H9 (cell line): ENCODE results near the gene IL6R. TPM values are rescaled to one million over a fixed set of nuclear protein-coding genes. Genes with fewer than 3 reads are reported as not detected.

Source experiments
- DNase-seq: peaks from one replicate; pipeline ENCODE4 v3.0.0-alpha.2; 2017
- H2AFZ ChIP-seq: one replicate; pipeline ENCODE4 v1.6.1; 2013; ENCODE audit warnings: mild to moderate bottlenecking, low read length, control low read depth, moderate library complexity
- H2AK5ac ChIP-seq: 2 replicates; pipeline ENCODE4 v1.6.1; 2013; ENCODE audit warnings: low read length, control low read depth, mixed read lengths; ENCODE audit not compliant: insufficient read length
- H2BK120ac ChIP-seq: one replicate; pipeline ENCODE4 v1.6.1; 2013; ENCODE audit warnings: low read depth, mild to moderate bottlenecking, low read length, control low read depth, inconsistent platforms; ENCODE audit not compliant: poor library complexity, severe bottlenecking
- H2BK12ac ChIP-seq: 2 replicates; pipeline ENCODE4 v1.6.1; 2013; ENCODE audit warnings: low read length, control low read depth, mixed read lengths, low read depth; ENCODE audit not compliant: insufficient read length
- H2BK15ac ChIP-seq: 2 replicates; pipeline ENCODE4 v1.6.1; 2013; ENCODE audit warnings: low read depth, low read length, control low read depth
- H2BK20ac ChIP-seq: one replicate; pipeline ENCODE4 v1.6.1; 2013; ENCODE audit warnings: low read depth, mild to moderate bottlenecking, low read length, control low read depth, inconsistent platforms; ENCODE audit not compliant: poor library complexity, severe bottlenecking
- H2BK5ac ChIP-seq: 2 replicates; pipeline ENCODE4 v1.6.1; 2013; ENCODE audit warnings: low read length, control low read depth, mixed read lengths; ENCODE audit not compliant: insufficient read length
- H3K14ac ChIP-seq: 2 replicates; pipeline ENCODE4 v1.6.1; 2013; ENCODE audit warnings: low read length, control low read depth; ENCODE audit not compliant: insufficient read depth
- H3K18ac ChIP-seq: 2 replicates; pipeline ENCODE4 v1.6.1; 2013; ENCODE audit warnings: low read depth, mild to moderate bottlenecking, mixed read lengths, low read length, control low read depth; ENCODE audit not compliant: insufficient read length
- H3K23ac ChIP-seq: 2 replicates; pipeline ENCODE4 v1.6.1; 2013; ENCODE audit warnings: low read length, control low read depth, mixed read lengths, low read depth; ENCODE audit not compliant: insufficient read length
- H3K23me2 ChIP-seq: 2 replicates; pipeline ENCODE4 v1.6.1; 2013; ENCODE audit warnings: low read depth, mild to moderate bottlenecking, mixed read lengths, low read length, control low read depth; ENCODE audit not compliant: insufficient read length, poor library complexity, severe bottlenecking
- H3K27ac ChIP-seq: 2 replicates; pipeline ENCODE4 v1.5.1; 2013; ENCODE audit warnings: low read length, control low read depth, mixed read lengths, low read depth; ENCODE audit not compliant: insufficient read length
- H3K27me3 ChIP-seq: 2 replicates; pipeline ENCODE4 v1.6.1; 2013; ENCODE audit warnings: low read length, control low read depth, inconsistent platforms; ENCODE audit not compliant: insufficient read depth
- H3K4ac ChIP-seq: 2 replicates; pipeline ENCODE4 v1.6.1; 2013; ENCODE audit warnings: low read depth, mild to moderate bottlenecking, control low read depth, inconsistent platforms, low read length, moderate library complexity
- H3K4me1 ChIP-seq: 2 replicates; pipeline ENCODE4 v1.6.1; 2013; ENCODE audit warnings: low read length, control low read depth, inconsistent platforms; ENCODE audit not compliant: insufficient read depth
- H3K4me2 ChIP-seq: 2 replicates; pipeline ENCODE4 v1.6.1; 2013; ENCODE audit warnings: low read length, control low read depth, mixed read lengths; ENCODE audit not compliant: insufficient read length, insufficient read depth
- H3K56ac ChIP-seq: 2 replicates; pipeline ENCODE4 v1.6.1; 2013; ENCODE audit warnings: low read depth, mild to moderate bottlenecking, mixed read lengths, low read length, control low read depth; ENCODE audit not compliant: insufficient read length
- H3K79me1 ChIP-seq: 2 replicates; pipeline ENCODE4 v1.6.1; 2013; ENCODE audit warnings: low read depth, mild to moderate bottlenecking, moderate library complexity, low read length, control low read depth, inconsistent platforms; ENCODE audit not compliant: insufficient read depth, poor library complexity, severe bottlenecking
- H3K79me2 ChIP-seq: 2 replicates; pipeline ENCODE4 v1.6.1; 2013; ENCODE audit warnings: low read length, control low read depth, inconsistent platforms; ENCODE audit not compliant: insufficient read depth
- H3K9ac ChIP-seq: 2 replicates; pipeline ENCODE4 v1.6.1; 2013; ENCODE audit warnings: low read length, control low read depth, mixed read lengths; ENCODE audit not compliant: insufficient read length; ENCODE audit errors: extremely low read depth
- H3K9me3 ChIP-seq: one replicate; pipeline ENCODE4 v1.6.1; 2013; ENCODE audit warnings: low read depth, low read length, inconsistent platforms; ENCODE audit not compliant: control insufficient read depth
- H3T11ph ChIP-seq: one replicate; pipeline ENCODE4 v1.6.1; 2013; ENCODE audit warnings: mild to moderate bottlenecking, low read length, control low read depth, inconsistent platforms
- H4K20me1 ChIP-seq: one replicate; pipeline ENCODE4 v1.6.1; 2013; ENCODE audit not compliant: control insufficient read depth, insufficient read length, insufficient read depth
- H4K5ac ChIP-seq: 2 replicates; pipeline ENCODE4 v1.6.1; 2013; ENCODE audit warnings: low read depth, mild to moderate bottlenecking, mixed read lengths, low read length, control low read depth; ENCODE audit not compliant: insufficient read length
- H4K8ac ChIP-seq: replicated peaks from 2 replicates; pipeline ENCODE4 v1.6.1; 2013; ENCODE audit warnings: low read length, control low read depth, mixed read lengths, low read depth; ENCODE audit not compliant: insufficient read length
- H4K91ac ChIP-seq: 2 replicates; pipeline ENCODE4 v1.6.1; 2013; ENCODE audit warnings: low read depth, mild to moderate bottlenecking, moderate library complexity, mixed read lengths, low read length, control low read depth; ENCODE audit not compliant: insufficient read length
- H3K27ac Mint-ChIP-seq, 3 experiments: 2 replicates in 2 of 3; 3 replicates in 1 of 3; pipeline ENCODE4 v1.8.0; 2020 to 2021; ENCODE audit warnings: mixed read lengths in 3 of 3, mild to moderate bottlenecking in 1 of 3, moderate library complexity in 1 of 3
- H3K27me3 Mint-ChIP-seq: 2 replicates; pipeline ENCODE4 v1.8.0; 2021; ENCODE audit warnings: low read depth, mild to moderate bottlenecking, moderate library complexity, mixed read lengths
- H3K36me3 Mint-ChIP-seq, 3 experiments: 2 replicates in 2 of 3; 3 replicates in 1 of 3; pipeline ENCODE4 v1.8.0; 2020 to 2021; ENCODE audit warnings: low read depth in 3 of 3, mixed read lengths in 3 of 3; ENCODE audit not compliant: insufficient read depth in 1 of 3
- H3K4me1 Mint-ChIP-seq, 2 experiments: 2 replicates each; pipeline ENCODE4 v1.8.0; 2020; ENCODE audit warnings: mixed read lengths in 2 of 2
- H3K4me3 Mint-ChIP-seq, 2 experiments: 2 replicates in 1 of 2; 3 replicates in 1 of 2; pipeline ENCODE4 v1.8.0; 2020 to 2021; ENCODE audit warnings: mild to moderate bottlenecking in 2 of 2, mixed read lengths in 2 of 2, moderate library complexity in 1 of 2
- H3K9me3 Mint-ChIP-seq, 2 experiments: 2 replicates in 1 of 2; 3 replicates in 1 of 2; pipeline ENCODE4 v1.8.0; 2020; ENCODE audit warnings: mild to moderate bottlenecking in 2 of 2, mixed read lengths in 2 of 2, moderate library complexity in 1 of 2
- CTCF ChIP-seq: fragments of 200-600 bp; sonication (generic); conservative IDR thresholded peaks from 3 replicates; pipeline ENCODE4 v1.8.0; 2021; ENCODE audit warnings: antibody characterized with exemption, mild to moderate bottlenecking
- WGBS: extraction: QIAGEN DNeasy Blood & Tissue Kit; methylation state at CpG from one replicate; pipeline ENCODE4 v1.1.7; 2013; ENCODE audit warnings: missing lambda C conversion rate, low lambda C conversion rate, mixed read lengths; ENCODE audit not compliant: insufficient read length; ENCODE audit errors: extremely low coverage; 5-methylcytosine and 5-hydroxymethylcytosine counted together
- total RNA-seq: library from RNA; stranded (reverse); gene quantifications from 2 replicates; pipeline ENCODE4 v1.2.1, GENCODE V29; 2021

IL6R gene
- total RNA-seq, 1 experiment from 2014 or later, result 1.7 TPM

- H4K5ac ChIP-seq, result no peak overlapping the region
- peak overlapping the region in 1 of 3 experiments; percentile 62; a peak in 1 of 7 replicates for H3K27ac Mint-ChIP-seq
- H3K23ac ChIP-seq, result no peak overlapping the region
- H3K18ac ChIP-seq, result no peak overlapping the region
- no peaks in the 10 kb centered on the region for H3K36me3 Mint-ChIP-seq
- no peaks in the 10 kb centered on the region for H4K20me1 ChIP-seq
- H3K4me2 ChIP-seq, result no peak overlapping the region
- no peaks in the 10 kb centered on the region for H3K27me3 ChIP-seq
- H2BK15ac ChIP-seq, result no peak overlapping the region
- peaks cover 5 to 7% of the 10 kb centered on the region in 2 experiments for H3K4me1 Mint-ChIP-seq
- H2BK5ac ChIP-seq, result no peak overlapping the region
- H3K56ac ChIP-seq, result no peak overlapping the region
- no peak overlapping the region; a peak in 1 of 5 replicates for H3K4me3 Mint-ChIP-seq
- H4K91ac ChIP-seq, result no peak overlapping the region
- no peak overlapping the region for H2AFZ ChIP-seq
- no peak overlapping the region for H3T11ph ChIP-seq
- no peaks in the 10 kb centered on the region for H3K9me3 Mint-ChIP-seq
- H3K79me1 ChIP-seq, result no peaks in the 10 kb centered on the region
- no peak overlapping the region for H3K14ac ChIP-seq
- no peak overlapping the region for H2BK12ac ChIP-seq
- H3K27ac ChIP-seq, result no peak overlapping the region
- H4K8ac ChIP-seq, result no peak overlapping the region
- H3K79me2 ChIP-seq, result no peaks in the 10 kb centered on the region
- no peak overlapping the region for H3K4ac ChIP-seq
- H2BK20ac ChIP-seq, result no peak overlapping the region
- no peak overlapping the region for H2AK5ac ChIP-seq
- no peak overlapping the region for H3K9ac ChIP-seq
- H2BK120ac ChIP-seq, result no peak overlapping the region
- no peaks in the 10 kb centered on the region for H3K23me2 ChIP-seq
- WGBS, result no CpG with 5 or more reads among the region's 13 CpGs
- peaks cover 3% of the 10 kb centered on the region for H3K27me3 Mint-ChIP-seq
- H3K9me3 ChIP-seq, result no peaks in the 10 kb centered on the region
- DNase-seq, result no peak
- TF ChIP-seq CTCF, result peak; percentile 73
- H3K4me1 ChIP-seq, result peaks cover 3% of the 10 kb centered on the region; the same call in 1 of the 2 replicates
Observed at GRCh38 chr1:154442006-154442740, 37.0 kb downstream of the IL6R start.
